Glutamatergic neuron (in vitro differentiated cells): Measurements from ENCODE around the gene GHITM. TPM values are rescaled to one million over a fixed set of nuclear protein-coding genes. Genes with fewer than 3 reads are reported as not detected.
"Not testable (repeated sequence)": the region's sequence is repeated elsewhere in the genome, so short reads cannot be mapped to it uniquely, and the experiment has no call there.

Source experiments
- DNase-seq: peaks from one replicate; pipeline ENCODE4 v3.0.0; 2022
- H3K27ac Mint-ChIP-seq: one replicate; pipeline ENCODE4 v1.8.0; 2020; ENCODE audit warnings: mild to moderate bottlenecking, mixed read lengths, inconsistent platforms; ENCODE audit not compliant: unreplicated experiment
- H3K27me3 Mint-ChIP-seq: one replicate; pipeline ENCODE4 v1.8.0; 2020; ENCODE audit warnings: mild to moderate bottlenecking, moderate library complexity, mixed read lengths, inconsistent platforms; ENCODE audit not compliant: unreplicated experiment
- H3K36me3 Mint-ChIP-seq: one replicate; pipeline ENCODE4 v1.8.0; 2020; ENCODE audit warnings: mild to moderate bottlenecking, mixed read lengths, inconsistent platforms; ENCODE audit not compliant: unreplicated experiment
- H3K4me1 Mint-ChIP-seq: one replicate; pipeline ENCODE4 v1.8.0; 2020; ENCODE audit warnings: mild to moderate bottlenecking, low read depth, mixed read lengths, inconsistent platforms; ENCODE audit not compliant: unreplicated experiment
- H3K4me3 Mint-ChIP-seq: one replicate; pipeline ENCODE4 v1.8.0; 2020; ENCODE audit warnings: mild to moderate bottlenecking, mixed read lengths, inconsistent platforms; ENCODE audit not compliant: unreplicated experiment
- H3K9me3 Mint-ChIP-seq: one replicate; pipeline ENCODE4 v1.8.0; 2020; ENCODE audit warnings: mild to moderate bottlenecking, moderate library complexity, mixed read lengths, inconsistent platforms; ENCODE audit not compliant: unreplicated experiment
- total RNA-seq: library from RNA; stranded (reverse); fragmentation: NEBNext Ultra II Directional; extraction: Animal tissue kit (Norgen Biotek cat#: 25700); gene quantifications from one replicate; pipeline ENCODE4 v1.2.1, GENCODE V29; 2021; ENCODE audit not compliant: unreplicated experiment
- TF ChIP-seq, protein P1 (sequence below): fragments of 200-600 bp; sonication (generic); IDR thresholded peaks from one replicate; pipeline ENCODE4 v1.5.0; 2021; ENCODE audit not compliant: partially characterized antibody, unreplicated experiment

The GHITM gene
- total RNA-seq, 1 donor from 2014 or later: 120 TPM

DNA sequence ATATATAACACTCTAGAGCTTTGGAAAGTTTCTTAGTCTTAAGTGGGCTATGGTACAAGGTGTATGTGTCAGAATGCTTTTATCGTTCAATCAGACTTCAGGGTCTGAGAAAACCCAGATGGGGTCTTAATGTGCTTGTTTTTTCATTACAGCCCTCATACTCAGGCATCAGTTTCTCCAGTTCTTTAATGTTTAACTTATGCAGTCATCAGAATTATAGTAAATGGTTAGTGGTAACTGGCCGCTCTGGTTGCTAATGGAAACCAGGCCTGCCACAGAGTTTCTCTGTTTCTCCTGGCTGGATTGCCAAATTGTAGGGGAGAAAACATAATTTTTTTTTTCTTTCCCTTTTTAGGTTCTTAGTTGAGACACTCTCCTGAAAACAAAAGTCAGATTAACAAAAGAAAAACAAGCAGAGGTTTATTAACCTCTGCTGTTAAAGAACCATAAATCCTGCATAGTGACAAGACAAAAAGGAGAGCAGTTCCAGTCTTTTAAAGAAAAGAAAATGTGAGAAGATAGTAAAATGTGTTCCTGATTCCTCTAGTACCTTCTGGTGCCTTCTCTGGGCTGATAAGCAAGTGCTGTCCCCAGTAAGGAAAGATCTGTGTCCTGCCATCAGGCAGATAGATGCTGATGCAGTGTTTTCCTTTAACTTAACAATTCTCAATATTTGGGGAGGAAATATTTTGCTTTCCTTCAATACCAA lies 21.5 kb upstream of the GHITM start:
- DNase-seq: no peak
- no peak overlapping the region for H3K27ac Mint-ChIP-seq
- no peak overlapping the region for H3K4me3 Mint-ChIP-seq
- TF ChIP-seq, protein P1, sequence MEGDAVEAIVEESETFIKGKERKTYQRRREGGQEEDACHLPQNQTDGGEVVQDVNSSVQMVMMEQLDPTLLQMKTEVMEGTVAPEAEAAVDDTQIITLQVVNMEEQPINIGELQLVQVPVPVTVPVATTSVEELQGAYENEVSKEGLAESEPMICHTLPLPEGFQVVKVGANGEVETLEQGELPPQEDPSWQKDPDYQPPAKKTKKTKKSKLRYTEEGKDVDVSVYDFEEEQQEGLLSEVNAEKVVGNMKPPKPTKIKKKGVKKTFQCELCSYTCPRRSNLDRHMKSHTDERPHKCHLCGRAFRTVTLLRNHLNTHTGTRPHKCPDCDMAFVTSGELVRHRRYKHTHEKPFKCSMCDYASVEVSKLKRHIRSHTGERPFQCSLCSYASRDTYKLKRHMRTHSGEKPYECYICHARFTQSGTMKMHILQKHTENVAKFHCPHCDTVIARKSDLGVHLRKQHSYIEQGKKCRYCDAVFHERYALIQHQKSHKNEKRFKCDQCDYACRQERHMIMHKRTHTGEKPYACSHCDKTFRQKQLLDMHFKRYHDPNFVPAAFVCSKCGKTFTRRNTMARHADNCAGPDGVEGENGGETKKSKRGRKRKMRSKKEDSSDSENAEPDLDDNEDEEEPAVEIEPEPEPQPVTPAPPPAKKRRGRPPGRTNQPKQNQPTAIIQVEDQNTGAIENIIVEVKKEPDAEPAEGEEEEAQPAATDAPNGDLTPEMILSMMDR: no peak
- no peaks in the 10 kb centered on the region for H3K4me1 Mint-ChIP-seq
- H3K27me3 Mint-ChIP-seq: no peaks in the 10 kb centered on the region
- no peaks in the 10 kb centered on the region for H3K9me3 Mint-ChIP-seq
- H3K36me3 Mint-ChIP-seq: no peaks in the 10 kb centered on the region

DNA sequence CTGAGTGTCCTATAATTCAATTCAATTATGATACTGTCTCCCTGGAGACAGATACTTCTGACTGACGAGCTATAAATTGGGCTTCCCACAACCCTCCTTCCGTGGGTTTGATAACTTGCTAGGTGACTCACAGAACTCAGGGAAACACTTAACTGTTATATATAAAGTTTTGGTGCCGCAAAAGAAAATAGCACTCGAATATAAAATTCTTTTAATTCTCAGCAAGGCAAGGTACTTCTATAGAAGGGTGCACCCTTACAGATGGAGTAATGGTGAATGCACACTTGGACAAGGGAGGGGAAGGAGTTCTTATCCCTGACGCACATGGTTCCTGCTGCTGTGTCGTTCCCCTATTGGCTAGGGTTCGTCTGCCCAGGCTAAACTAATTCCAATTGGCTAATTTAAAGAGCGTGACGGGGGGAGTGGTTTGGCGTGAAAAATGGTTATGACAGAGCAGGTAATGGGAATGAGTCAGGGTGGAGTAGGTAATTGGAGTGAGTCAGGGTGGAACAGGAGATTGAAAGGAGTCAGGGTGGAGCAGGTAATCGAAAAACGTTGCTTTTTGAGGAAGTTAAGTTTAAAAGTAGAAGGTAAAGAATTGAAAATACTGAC lies 20.8 kb upstream of the GHITM start:
- no peak overlapping the region for H3K27ac Mint-ChIP-seq
- H3K27me3 Mint-ChIP-seq: no peaks in the 10 kb centered on the region
- H3K4me1 Mint-ChIP-seq: no peaks in the 10 kb centered on the region
- H3K4me3 Mint-ChIP-seq: no peak overlapping the region
- TF ChIP-seq, protein P1: no peak
- DNase-seq: no peak
- no peaks in the 10 kb centered on the region for H3K9me3 Mint-ChIP-seq
- H3K36me3 Mint-ChIP-seq: no peaks in the 10 kb centered on the region

DNA sequence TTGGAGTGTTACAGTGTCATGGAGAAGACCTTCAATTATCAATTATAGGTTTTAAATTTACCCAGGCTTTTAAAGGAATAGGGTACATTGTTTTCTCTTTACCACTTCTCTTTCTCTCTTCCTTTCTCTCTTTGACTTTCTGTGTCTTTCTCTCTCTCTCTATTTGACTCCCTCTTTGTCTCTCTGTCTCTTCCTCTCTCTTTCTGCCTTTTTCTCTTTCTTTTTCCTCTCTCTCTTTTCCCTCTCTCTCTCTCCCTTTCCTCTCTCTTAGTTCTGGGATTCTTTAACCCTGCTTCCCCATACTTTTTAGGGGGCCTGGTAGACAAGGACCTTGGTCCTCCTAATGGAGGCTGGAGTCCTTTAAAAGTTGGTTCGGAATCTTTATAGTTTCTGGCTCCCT lies 15.9 kb upstream of the GHITM start:
- peaks cover 12% of the 10 kb centered on the region for H3K9me3 Mint-ChIP-seq
- H3K4me3 Mint-ChIP-seq: no peak overlapping the region
- H3K27ac Mint-ChIP-seq: no peak overlapping the region
- TF ChIP-seq, protein P1: no peak
- H3K4me1 Mint-ChIP-seq: no peaks in the 10 kb centered on the region
- peaks cover 3% of the 10 kb centered on the region for H3K27me3 Mint-ChIP-seq
- peaks cover 12% of the 10 kb centered on the region for H3K36me3 Mint-ChIP-seq
- no peak for DNase-seq

DNA sequence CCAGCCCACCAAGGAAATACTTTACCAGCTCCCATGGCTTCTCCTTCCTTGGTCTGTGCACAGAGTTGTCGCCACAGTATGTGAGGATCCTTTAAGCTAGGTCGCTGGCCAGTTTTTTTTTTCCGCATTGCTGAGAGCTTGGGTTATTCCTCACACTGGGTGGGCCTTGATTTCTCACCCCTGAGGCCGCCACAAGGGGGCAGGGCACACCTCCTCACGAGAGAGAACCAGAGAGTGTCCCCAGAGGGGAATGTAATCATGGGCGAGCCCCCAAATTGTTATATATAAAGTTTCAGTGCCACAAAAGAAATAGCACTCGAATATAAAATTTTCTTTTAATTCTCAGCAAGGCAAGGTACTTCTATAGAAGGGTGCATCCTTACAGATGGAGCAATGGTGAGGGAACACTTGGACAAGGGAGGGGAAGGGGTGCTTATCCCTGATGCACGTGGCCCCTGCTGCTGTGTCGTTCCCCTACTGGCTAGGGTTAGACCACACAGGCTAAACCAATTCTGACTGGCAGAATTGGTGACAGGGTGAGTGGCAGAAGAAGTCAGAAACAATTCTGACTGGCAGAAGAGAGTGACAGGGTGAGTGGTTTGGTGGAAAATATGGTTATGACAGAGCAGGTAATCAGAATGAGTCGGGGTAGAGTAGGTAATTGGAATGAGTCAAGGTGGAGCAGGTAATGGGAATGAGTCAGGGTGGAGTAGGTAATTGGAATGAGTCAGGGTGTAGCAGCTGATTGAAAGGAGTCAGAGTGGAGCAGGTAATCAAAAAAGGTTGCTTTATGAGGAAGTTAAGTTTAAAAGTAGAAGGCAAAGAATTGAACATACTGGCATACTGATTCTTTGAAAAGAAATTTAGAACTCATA lies 13.2 kb upstream of the GHITM start:
- H3K27me3 Mint-ChIP-seq, H3K27ac Mint-ChIP-seq, DNase-seq, H3K4me3 Mint-ChIP-seq, H3K4me1 Mint-ChIP-seq: not testable (repeated sequence)
- Mint-ChIP-seq H3K9me3 (peaks cover 14% of the 10 kb centered on the region), H3K36me3 (peaks cover 12% of the 10 kb centered on the region)

DNA sequence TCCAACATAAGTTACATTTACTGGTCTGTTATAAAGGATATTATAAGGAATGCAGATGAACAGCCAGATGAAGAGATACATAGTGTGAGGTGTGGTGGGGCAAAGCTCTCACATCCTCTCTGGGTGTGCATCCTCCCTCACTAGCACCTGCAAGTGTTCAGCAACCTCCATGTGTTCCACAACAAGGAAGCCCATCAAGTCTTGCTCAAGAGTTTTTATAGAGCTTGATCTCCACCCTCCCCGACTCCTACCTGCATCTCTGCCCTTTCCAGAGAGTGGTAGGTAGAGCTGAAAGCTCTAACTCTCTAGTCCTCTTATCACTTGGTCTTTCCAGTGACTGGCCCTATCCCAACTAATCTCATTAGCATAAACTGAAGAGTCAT lies 12.5 kb upstream of the GHITM start:
- no peak for DNase-seq
- peaks cover 3% of the 10 kb centered on the region for H3K27me3 Mint-ChIP-seq
- H3K27ac Mint-ChIP-seq: no peak overlapping the region
- H3K9me3 Mint-ChIP-seq: peaks cover 18% of the 10 kb centered on the region
- no peaks in the 10 kb centered on the region for H3K4me1 Mint-ChIP-seq
- TF ChIP-seq, protein P1: no peak
- no peak overlapping the region for H3K4me3 Mint-ChIP-seq
- H3K36me3 Mint-ChIP-seq: peaks cover 12% of the 10 kb centered on the region
